GM13977 (cell line): ENCODE measurements around the gene OR2T3.
"Not testable (repeated sequence)": the region's sequence is repeated elsewhere in the genome, so short reads cannot be mapped to it uniquely, and the experiment has no call there.

Source experiments
- DNase-seq: peaks from one replicate; pipeline ENCODE4 v3.0.0; 2012; ENCODE audit warnings: low spot score
- in situ Hi-C: fragments of 300-500 bp; cut with MboI; formaldehyde crosslinking; loops from one replicate; pipeline ENCODE4 v1.12.0; 2022; ENCODE audit warnings: low sequenced_read_pairs, low pct_unique_long_range_greater_than_20kb, mixed read lengths, inconsistent platforms; ENCODE audit not compliant: unreplicated experiment

The OR2T3 gene, protein sequence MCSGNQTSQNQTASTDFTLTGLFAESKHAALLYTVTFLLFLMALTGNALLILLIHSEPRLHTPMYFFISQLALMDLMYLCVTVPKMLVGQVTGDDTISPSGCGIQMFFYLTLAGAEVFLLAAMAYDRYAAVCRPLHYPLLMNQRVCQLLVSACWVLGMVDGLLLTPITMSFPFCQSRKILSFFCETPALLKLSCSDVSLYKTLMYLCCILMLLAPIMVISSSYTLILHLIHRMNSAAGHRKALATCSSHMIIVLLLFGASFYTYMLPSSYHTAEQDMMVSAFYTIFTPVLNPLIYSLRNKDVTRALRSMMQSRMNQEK

DNA sequence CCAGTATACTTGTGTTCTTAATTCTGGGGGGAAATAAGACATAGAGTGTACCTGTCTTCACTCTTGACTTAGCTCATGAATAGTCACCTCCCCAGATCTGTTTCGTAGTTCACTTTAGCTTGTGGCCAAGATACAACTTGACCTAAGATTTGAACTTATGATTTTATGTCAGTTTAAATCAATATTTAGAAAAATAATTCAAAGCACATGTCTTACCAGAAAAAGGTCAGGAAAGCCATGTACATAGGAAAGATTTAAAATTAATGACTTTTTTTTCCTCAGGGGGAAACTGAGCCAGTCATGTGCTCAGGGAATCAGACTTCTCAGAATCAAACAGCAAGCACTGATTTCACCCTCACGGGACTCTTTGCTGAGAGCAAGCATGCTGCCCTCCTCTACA is at the start of gene OR2T3:
OR2T3 (plus strand) TSS at position 301 of the 400 bp plus-strand sequence; CDS start at position 301, 0 bp downstream.
- DNase-seq, in situ Hi-C loops: not testable (repeated sequence)

DNA sequence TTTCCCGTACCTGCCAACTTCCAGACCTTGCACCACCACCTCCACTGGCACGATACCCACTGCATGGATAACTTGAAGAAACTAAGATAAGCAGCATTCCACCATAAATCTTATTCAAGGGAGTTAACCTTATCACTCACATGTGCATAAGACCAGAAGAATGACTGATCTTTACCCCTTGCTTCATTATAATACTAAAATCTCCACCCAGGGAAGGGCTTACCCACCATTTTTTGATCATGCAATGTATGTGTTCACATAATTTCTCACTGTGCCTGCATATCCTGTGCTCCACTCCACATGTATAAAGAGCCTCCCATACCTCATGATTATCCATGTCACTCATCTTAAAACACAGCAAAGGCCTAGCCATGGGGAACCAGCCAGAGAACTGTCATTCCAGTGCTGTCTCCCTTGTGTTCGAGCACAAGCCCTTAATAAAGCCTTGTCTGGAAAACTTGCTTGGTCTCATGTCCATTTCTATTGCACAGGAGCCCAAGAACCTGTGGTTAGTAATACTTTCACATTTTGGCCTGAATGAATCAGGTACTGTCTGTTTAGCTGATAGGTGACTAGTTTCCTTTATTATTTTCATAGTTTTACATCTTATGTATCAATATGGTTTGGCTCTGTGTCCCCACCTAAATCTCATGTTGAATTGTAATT is 45.5 kb upstream of the OR2T3 start:
- in situ Hi-C loops = not testable (repeated sequence)

DNA sequence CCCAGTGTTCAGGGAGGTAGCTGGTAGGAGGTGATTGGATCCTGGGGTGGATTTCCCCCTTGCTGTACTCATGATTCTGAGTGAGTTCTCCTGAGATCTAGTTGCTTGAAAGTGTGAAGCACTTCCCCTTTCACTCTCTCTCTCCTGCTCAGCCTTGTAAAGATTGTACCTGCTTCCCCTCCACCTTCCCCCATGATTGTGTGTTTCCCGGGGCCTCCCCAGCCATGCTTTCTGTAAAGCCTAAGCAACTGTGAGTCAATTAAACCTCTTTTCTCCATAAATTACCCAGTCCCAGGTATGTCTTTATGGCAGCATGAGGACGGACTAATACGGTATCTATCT is 45.0 kb upstream of the OR2T3 start:
- in situ Hi-C loops = not testable (repeated sequence)

More for the DNA sequence above, 45.5 kb upstream of the OR2T3 start:
- DNase-seq = not testable (repeated sequence)

DNA sequence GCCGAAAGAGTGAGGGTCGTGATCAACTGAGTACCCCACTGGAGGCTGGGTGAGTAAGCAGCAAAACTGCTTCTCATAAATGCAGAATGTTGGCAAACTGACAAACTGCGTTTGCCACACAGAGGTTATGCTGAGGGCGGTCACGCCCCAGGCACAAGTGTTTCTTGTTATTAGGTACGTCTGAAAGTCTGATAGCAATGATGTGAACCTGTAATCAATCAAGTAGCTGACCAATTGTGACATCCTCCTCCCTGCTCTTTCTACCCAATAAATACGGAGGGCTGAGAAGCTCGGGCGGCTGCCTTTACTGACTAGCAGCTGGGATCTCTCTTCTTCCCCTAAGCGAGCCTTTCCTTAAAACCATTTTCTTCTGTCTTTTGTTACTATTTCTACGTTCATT is 41.5 kb upstream of the OR2T3 start:
- in situ Hi-C loops, DNase-seq: not testable (repeated sequence)

More for the DNA sequence above, 45.0 kb upstream of the OR2T3 start:
- not testable (repeated sequence) for DNase-seq

DNA sequence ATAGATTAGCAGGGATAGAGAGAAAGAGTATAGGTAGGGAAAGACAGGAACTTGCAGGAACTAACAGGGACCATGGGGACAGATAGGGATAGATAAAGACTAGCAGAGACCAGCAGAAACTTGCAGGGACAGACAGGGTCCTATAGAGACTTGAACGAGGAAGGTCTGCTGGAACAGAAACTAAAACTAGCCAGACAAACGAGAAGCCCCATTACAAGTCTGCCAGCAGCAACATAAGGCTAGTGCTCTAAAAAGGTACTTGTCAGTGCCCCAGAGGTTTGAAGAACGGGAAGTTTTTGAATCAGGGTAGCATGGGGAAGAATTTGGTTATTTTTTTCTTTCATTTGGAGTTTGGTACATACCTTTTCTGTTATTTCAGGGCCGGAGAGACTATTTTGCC is 41.0 kb upstream of the OR2T3 start:
- in situ Hi-C loops = not testable (repeated sequence)

DNA sequence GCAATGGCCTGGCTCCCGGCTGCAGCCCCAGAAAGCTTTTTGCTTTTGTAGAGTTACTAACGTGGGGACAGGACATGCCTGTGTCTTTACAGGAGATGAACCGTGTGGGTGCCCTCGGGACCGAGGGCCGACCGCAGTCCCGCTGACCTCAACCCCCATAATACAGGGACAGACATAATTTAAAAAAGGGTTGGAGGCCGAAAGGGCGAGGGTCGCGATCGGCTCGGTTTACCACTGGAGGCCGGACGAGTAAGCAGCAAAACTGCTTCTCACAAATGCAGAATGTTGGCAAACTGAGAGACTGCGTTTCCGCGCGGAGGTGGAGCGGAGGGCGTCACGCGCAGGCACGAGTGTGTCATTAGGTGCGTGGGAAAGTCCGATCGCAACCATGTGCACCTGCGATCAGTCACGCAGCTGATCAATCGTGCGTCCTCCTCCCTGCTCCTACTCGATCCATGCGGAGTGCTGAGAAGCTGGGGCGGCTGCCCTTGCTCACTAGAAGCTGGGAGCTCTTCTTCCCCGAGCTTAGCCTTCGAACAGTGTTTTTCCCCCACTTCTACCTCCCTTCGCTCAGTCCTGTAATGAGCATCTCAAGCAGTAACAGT is 39.2 kb upstream of the OR2T3 start:
- in situ Hi-C loops = not testable (repeated sequence)

More for the DNA sequence above, 41.0 kb upstream of the OR2T3 start:
- DNase-seq = peak; percentile 35

DNA sequence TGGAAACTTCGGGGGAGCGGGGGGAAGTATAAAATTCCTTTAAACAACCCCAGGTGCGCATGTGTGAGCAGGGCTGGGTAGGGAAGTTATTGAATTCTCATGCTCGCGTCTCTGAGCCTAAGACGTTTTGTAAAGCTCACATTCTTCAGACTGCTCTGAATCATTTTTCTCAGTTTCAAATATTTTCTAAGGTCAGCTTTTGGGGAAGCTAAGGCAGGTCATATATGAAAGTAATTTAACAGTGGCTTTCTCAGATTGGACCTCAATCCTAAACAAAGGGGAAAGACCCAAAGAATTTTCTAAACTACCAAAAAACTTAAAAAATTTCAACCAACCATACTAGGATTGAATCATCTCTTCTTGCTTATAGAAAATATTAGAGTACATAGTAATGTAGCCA is 38.2 kb upstream of the OR2T3 start:
- in situ Hi-C loops = not testable (repeated sequence)
- peak; percentile 9 for DNase-seq

More for the DNA sequence above, 39.2 kb upstream of the OR2T3 start:
- DNase-seq = not testable (repeated sequence)

DNA sequence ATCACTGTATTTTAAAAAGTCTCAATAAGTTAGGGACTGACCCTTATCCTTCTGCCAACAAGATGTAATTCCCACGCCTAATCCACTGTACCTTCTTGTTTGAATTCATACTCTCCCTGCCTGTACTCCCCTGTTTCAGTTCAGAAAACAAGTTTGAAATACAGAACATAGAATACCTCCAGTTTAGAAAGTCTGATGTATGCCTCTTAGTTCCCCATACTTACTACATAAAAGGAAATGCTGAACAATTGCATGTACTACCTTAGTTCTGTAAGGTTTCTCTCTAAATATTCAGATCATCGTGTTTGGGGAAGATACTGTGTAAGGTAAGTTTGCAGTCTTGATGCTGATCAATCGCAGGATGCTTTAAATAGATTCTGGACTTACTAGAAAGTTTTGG is 36.8 kb upstream of the OR2T3 start:
- in situ Hi-C loops = not testable (repeated sequence)

DNA sequence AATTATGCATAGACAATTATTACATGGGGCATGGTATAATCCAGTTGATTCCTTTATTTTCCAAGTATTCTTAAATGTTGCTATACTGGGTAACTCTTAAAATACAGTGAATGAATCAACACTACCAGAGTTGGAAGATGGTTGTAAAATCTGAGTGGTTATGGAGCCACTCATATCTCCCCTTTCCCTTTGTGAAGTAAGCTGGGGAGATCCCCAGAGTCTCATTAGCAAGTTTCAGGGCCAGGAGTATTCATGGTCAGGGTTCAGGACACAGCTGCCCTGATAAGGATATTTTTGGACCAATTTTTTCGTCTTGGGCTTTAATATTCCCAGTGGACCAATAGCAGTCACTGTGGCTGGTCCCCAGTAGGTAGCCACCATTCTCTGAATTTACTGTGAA is 34.5 kb upstream of the OR2T3 start:
- in situ Hi-C loops, DNase-seq: not testable (repeated sequence)

More for the DNA sequence above, 36.8 kb upstream of the OR2T3 start:
- DNase-seq = not testable (repeated sequence)

DNA sequence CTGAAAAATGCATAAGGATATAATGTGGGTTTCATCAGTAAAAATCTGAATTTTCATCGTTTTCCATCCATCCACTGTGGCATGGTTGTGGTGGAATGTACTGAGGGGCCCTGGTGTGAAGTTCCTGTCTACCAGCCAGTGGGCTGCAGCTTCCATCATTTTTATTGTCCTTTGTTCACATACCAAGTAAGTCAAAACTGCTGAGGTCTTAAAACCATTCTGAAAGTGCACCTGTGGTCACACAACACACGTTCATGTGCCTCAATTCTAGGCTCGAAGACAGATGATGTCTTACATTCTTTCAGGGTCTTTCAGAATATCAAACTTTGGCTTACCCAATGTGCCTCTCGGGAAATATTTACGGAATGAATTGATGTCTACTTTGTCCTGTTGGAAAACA is 33.9 kb upstream of the OR2T3 start:
- DNase-seq, in situ Hi-C loops: not testable (repeated sequence)

DNA sequence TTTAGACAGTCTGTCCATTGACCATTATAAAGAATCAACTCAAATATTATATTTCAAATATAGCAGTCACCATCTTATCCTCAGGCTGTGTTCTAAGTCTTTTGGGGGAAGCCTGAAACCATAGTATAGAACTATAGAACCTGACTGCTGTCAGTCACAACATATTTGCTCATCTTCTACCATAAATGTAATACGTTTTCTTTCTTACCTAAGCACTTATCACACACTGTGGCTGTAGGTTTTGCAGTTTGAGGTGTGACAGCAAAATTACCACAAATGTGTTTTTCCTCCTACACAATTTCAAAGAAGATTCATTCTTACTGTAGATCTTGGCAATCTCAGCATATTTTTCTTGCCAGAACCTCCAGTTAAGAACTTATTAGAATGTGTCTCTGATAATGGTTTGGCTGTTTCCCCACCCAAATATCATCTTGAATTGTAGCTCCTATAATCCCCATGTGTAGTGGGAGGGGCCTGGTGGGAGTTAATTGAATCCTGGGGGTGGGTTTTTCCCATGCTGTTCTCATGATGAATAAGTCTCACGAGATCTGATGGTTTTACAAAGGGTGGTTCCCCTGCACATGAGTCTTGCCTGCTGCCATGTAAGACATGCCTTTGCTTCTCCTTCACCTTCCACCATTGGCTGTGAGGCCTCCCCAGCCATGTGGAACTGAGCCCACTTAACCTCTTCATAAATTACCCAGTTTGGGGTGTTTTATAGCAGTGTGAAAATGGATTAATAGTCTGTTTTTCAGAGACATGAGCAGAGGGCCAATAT is 30.5 kb upstream of the OR2T3 start:
- in situ Hi-C loops = loop anchor here (5.0 kb wide), 1 partner anchor 210 kb away; no protein-coding TSS in a partner anchor
- DNase-seq = not testable (repeated sequence)

DNA sequence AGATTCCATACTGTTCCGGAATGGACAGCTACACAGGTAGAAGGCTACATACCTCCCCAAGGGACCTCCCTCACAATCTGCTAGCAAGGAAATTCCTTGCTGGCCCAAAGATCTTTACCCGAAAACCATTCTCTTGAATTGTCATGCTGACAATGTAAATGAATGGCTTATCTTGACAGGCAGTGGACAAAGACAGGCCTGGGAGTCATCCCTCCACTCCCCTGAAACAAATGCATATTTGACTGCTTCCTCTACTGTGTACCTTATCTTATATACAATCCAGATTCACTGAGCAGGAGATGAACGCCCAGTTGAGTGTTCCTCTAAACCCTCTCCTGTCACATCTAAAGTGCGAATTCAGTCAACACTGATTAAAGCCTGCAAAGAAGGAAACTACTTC is 28.5 kb upstream of the OR2T3 start:
- DNase-seq = not testable (repeated sequence)
- in situ Hi-C loops = loop anchor here (5.0 kb wide), 1 partner anchor 208 kb away; no protein-coding TSS in a partner anchor

DNA sequence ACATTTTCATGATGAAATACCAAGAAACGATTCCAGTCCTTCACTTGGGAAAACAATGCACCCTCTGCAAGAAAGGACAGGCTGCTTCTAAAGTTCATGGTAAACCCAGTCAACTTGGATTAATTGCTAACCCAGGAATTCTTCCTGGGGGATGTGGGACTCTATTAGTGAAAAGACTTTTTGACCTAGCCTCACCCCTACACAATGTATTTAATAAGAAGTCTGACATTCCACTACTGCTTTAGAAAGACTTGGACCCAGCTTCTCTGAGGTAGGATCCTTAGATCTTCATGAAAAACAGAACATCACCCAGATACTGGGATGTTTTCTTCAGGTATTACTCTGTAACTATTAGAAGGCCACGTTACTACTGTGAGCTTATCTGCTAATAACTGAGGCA is 27.8 kb upstream of the OR2T3 start, which contains the start of gene OR2T2:
OR2T2 (plus strand) TSS at position 239 of the 400 bp plus-strand sequence. CDS start 7,161 bp downstream, outside the sequence.
- in situ Hi-C loops = not testable (repeated sequence)

DNA sequence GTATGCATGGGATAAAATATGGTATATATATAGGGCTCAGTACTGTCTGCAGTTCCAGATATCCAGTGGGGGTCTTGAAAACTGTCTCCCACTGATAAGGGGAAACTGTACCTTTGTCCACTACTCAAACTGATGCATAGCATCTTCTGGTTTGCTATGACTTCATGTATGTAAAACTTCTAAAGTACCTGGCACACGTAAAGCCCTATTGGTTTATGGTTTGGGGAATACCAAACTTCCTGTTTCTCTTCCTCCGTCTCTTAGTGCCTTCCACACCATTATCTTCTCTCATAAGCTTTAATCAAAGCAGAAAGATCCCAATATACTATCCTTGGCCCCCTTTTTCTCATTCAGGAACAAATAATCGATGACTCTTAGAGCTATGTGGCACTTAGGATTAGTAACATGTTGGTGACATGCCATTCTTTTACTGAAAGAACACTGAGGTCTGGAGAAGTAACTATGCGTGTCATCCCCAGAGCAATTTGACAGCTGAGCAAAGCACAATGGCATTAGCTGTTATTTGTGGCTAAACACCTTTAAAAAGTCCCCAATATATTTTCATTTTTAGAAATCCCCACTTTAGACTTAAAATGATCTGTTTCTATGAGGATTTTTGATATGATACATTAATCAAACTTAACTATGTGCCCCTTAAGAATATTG is 24.6 kb upstream of the OR2T3 start:
- in situ Hi-C loops, DNase-seq: not testable (repeated sequence)

More for the DNA sequence above, 27.8 kb upstream of the OR2T3 start, which contains the start of gene OR2T2:
- DNase-seq = not testable (repeated sequence)

DNA sequence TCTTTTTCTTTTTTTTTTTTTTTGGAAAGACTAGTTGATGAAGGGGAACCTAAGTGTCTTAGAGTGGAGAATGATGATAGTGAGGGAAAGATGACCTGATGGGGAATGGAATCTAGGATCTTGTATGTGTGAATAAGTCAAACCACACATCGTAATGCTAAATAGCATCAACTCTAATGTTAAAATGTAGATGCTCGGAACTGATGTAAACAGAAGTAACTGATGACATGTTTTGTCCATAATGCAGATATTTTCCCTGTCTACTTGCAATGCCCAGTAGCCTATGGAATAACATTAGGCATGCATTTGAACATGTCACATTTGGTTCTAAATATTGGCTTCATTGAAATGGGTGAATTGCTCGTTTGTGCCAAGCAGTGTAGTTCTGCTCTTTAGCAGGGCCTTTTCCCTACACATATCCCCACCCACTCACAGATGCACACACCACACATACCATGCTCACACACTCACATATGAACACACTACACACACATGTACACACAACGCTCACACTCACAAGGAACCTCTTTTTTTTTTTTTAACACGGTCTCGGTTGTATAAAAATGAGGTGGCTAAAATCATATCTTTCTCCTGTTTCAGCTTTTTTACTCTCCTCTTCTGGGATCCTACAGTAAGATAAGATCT is 23.2 kb upstream of the OR2T3 start:
- in situ Hi-C loops = not testable (repeated sequence)

DNA sequence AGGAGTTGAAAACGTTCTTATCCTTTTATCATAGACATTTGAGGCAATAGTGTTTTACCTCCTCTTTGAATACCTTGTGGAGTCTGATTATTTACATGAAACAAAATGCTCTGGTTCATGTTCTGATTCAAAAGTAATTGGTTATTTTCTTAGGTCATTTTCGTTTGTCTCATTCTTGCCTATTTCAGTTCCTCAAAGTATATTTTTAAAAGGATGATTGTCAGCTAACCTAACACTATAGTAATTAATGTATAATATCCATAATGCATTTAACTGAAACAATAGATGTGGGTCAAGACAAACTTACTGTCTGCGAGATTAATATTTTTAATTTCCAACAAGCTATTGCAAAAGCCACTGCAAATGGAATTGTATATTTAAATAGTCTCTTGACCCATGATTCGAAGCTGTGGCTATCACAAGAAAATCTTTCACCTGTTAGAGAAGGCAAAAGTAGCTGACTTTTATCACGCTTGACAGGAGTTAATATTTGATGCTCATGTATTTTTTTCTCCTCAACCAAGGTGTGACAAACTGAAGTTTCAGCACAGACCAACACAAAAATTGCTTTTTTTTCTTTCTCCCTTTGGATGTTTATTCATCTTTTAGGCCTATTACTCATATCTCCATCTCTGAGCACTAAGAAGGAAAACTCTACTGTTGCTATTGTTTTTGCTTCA is 22.5 kb upstream of the OR2T3 start:
- in situ Hi-C loops, DNase-seq: not testable (repeated sequence)

More for the DNA sequence above, 23.2 kb upstream of the OR2T3 start:
- not testable (repeated sequence) for DNase-seq
